KG1 (cell line): Measurements from ENCODE around the gene C1R.

ENCODE experiments used
- DNase-seq: peaks from one replicate; lab custom pipeline; 2025; lab: John Stamatoyannopoulos, UW

The C1R gene

GRCh38 chr12:7092229-7092985, at the start of gene C1R:
Gene C1R, minus strand, starts transcription at chr12:7092445. Its CDS starts 57 bp downstream, at chr12:7092388.
- peak; percentile 50 for DNase-seq

GRCh38 chr12:7141351-7142005, 49.2 kb upstream of the C1R start:
- DNase-seq: no peak

- DNase-seq: no peak
Measured at GRCh38 chr12:7139200-7139599, 47.0 kb upstream of the C1R start.

- no peak for DNase-seq
Measured at GRCh38 chr12:7137908-7138307, 45.7 kb upstream of the C1R start.

GRCh38 chr12:7136676-7137075, 44.4 kb upstream of the C1R start:
- DNase-seq: no peak

GRCh38 chr12:7136071-7136470, 43.8 kb upstream of the C1R start:
- no peak for DNase-seq

GRCh38 chr12:7134396-7135166, 42.3 kb upstream of the C1R start:
- DNase-seq: no peak

- peak; percentile 8 for DNase-seq
Measured at GRCh38 chr12:7131502-7131866, 39.2 kb upstream of the C1R start.

- peak; percentile 7 for DNase-seq
Measured at GRCh38 chr12:7130701-7131501, 38.7 kb upstream of the C1R start.

GRCh38 chr12:7129872-7130691, 37.8 kb upstream of the C1R start, which contains the start of gene CLSTN3:
Gene CLSTN3, plus strand, starts transcription at chr12:7130371. Its CDS starts 278 bp downstream, at chr12:7130649.
- DNase-seq: peak; percentile 26

GRCh38 chr12:7129287-7129871, 37.1 kb upstream of the C1R start:
- no peak for DNase-seq

GRCh38 chr12:7128681-7129286, 36.5 kb upstream of the C1R start, which contains the start of gene RBP5:
Gene RBP5, minus strand, starts transcription at chr12:7128889. Its CDS starts 114 bp downstream, at chr12:7128775.
- DNase-seq: no peak

- no peak for DNase-seq
Measured at GRCh38 chr12:7127916-7128626, 35.8 kb upstream of the C1R start.

- DNase-seq: no peak
Measured at GRCh38 chr12:7125632-7126227, 33.5 kb upstream of the C1R start.

- DNase-seq: no peak
Measured at GRCh38 chr12:7123806-7124522, 31.7 kb upstream of the C1R start.

- no peak for DNase-seq
Measured at GRCh38 chr12:7122811-7123769, 30.8 kb upstream of the C1R start.

- DNase-seq: no peak
Measured at GRCh38 chr12:7121324-7121723, 29.1 kb upstream of the C1R start.
